GM18867 (cell line): Measurements from ENCODE around the gene STK32B.

Source experiments
- ATAC-seq: cut with Tn5 transposase; IDR thresholded peaks from one replicate; pipeline ENCODE4 v1.9.1; 2021; ENCODE audit warnings: mild to moderate bottlenecking, moderate library complexity; ENCODE audit not compliant: unreplicated experiment

The STK32B gene

GRCh38 chr4:5338531-5338930, 287.3 kb downstream of the STK32B start:
- ATAC-seq: no peak

- no peak for ATAC-seq
These were observed 289.7 kb downstream of the STK32B start for GRCh38 chr4:5340991-5341451.

GRCh38 chr4:5341526-5341925, 290.2 kb downstream of the STK32B start:
- ATAC-seq: no peak

GRCh38 chr4:5355846-5356245, 304.6 kb downstream of the STK32B start:
- no peak for ATAC-seq

GRCh38 chr4:5357870-5358269, 306.6 kb downstream of the STK32B start:
- no peak for ATAC-seq

GRCh38 chr4:5361968-5362367, 310.7 kb downstream of the STK32B start:
- ATAC-seq: no peak

- ATAC-seq: no peak
These were observed 313.1 kb downstream of the STK32B start for GRCh38 chr4:5364406-5364805.

GRCh38 chr4:5365071-5366008, 314.1 kb downstream of the STK32B start:
- ATAC-seq: peak; percentile 79

- no peak for ATAC-seq
These were observed 314.7 kb downstream of the STK32B start for GRCh38 chr4:5366009-5366386.

GRCh38 chr4:5366421-5366820, 315.1 kb downstream of the STK32B start:
- ATAC-seq: no peak

GRCh38 chr4:5368426-5368825, 317.1 kb downstream of the STK32B start:
- no peak for ATAC-seq

GRCh38 chr4:5370286-5370685, 319.0 kb downstream of the STK32B start:
- ATAC-seq: no peak

GRCh38 chr4:5371415-5372190, 320.3 kb downstream of the STK32B start:
- no peak for ATAC-seq

- no peak for ATAC-seq
These were observed 320.9 kb downstream of the STK32B start for GRCh38 chr4:5372198-5372597.

- ATAC-seq: no peak
These were observed 322.0 kb downstream of the STK32B start for GRCh38 chr4:5373327-5373726.

- ATAC-seq: no peak
These were observed 323.3 kb downstream of the STK32B start for GRCh38 chr4:5374592-5374991.

GRCh38 chr4:5374994-5375393, 323.7 kb downstream of the STK32B start:
- no peak for ATAC-seq

GRCh38 chr4:5376015-5376414, 324.7 kb downstream of the STK32B start:
- no peak for ATAC-seq

- no peak for ATAC-seq
These were observed 326.7 kb downstream of the STK32B start for GRCh38 chr4:5378002-5378401.

GRCh38 chr4:5379895-5380294, 328.6 kb downstream of the STK32B start:
- ATAC-seq: no peak

GRCh38 chr4:5381961-5382441, 330.7 kb downstream of the STK32B start:
- ATAC-seq: no peak
